NCI-H774 (cell line): Measurements from ENCODE around the gene TCP11L1.
"Not testable (repeated sequence)": the region's sequence is repeated elsewhere in the genome, so short reads cannot be mapped to it uniquely, and the experiment has no call there.

ENCODE experiments used
- DNase-seq: peaks from one replicate; lab custom pipeline; 2025; lab: John Stamatoyannopoulos, UW

Gene TCP11L1

GRCh38 chr11:33065445-33066178, 26.2 kb downstream of the TCP11L1 start:
- DNase-seq: peak; percentile 3

- no peak for DNase-seq
Observed at GRCh38 chr11:33067294-33067693, 27.9 kb downstream of the TCP11L1 start.

- DNase-seq: no peak
Observed at GRCh38 chr11:33068611-33069340, 29.4 kb downstream of the TCP11L1 start.

GRCh38 chr11:33072465-33072864, 33.1 kb downstream of the TCP11L1 start:
- DNase-seq: no peak

GRCh38 chr11:33083918-33084317, 44.5 kb downstream of the TCP11L1 start:
- DNase-seq: no peak

GRCh38 chr11:33086017-33086416, 46.6 kb downstream of the TCP11L1 start:
- DNase-seq: no peak

- DNase-seq: no peak
Observed at GRCh38 chr11:33089776-33090175, 50.4 kb downstream of the TCP11L1 start.

GRCh38 chr11:33094157-33094556, 54.8 kb downstream of the TCP11L1 start:
- DNase-seq: no peak

- no peak for DNase-seq
Observed at GRCh38 chr11:33103836-33104235, 64.5 kb downstream of the TCP11L1 start.

- no peak for DNase-seq
Observed at GRCh38 chr11:33109294-33109895, 70.0 kb downstream of the TCP11L1 start.

GRCh38 chr11:33110083-33110482, 70.7 kb downstream of the TCP11L1 start:
- no peak for DNase-seq

GRCh38 chr11:33116535-33116934, 77.2 kb downstream of the TCP11L1 start:
- DNase-seq: no peak

GRCh38 chr11:33122696-33123095, 83.3 kb downstream of the TCP11L1 start:
- DNase-seq: not testable (repeated sequence)
